HepG2 (cell line): Measurements from ENCODE around the gene PRMT6. TPM values are rescaled to one million over a fixed set of nuclear protein-coding genes. Genes with fewer than 3 reads are reported as not detected.

Source experiments
- ATAC-seq: fragments of 200-7000 bp; cut with Tn5 transposase; 3 replicates; pipeline ENCODE4 v1.9.1; 2020; ENCODE audit warnings: mild to moderate bottlenecking, moderate library complexity
- BruUV-seq: library from RNA; stranded (reverse); fragments of 400-500 nt; replicated peaks from 2 replicates; lab custom pipeline; 2021; lab: Mats Ljungman, UMichigan
- CTCF ChIA-PET: fragments of 300-600 bp; formaldehyde crosslinking; extraction: SDS; loops from one replicate; lab custom pipeline; 2021; ENCODE audit warnings: low total read pairs, inconsistent platforms, low intra/inter-chr PET ratio; lab: Yijun Ruan, JAX
- POLR2A ChIA-PET: fragments of 350-600 bp; sonication (Branson Sonifier 250); formaldehyde crosslinking; loops from one replicate; lab custom pipeline; 2020; ENCODE audit warnings: antibody characterized with exemption, inconsistent platforms; lab: Yijun Ruan, JAX
- DNase-seq: peaks from one replicate; pipeline ENCODE4 v3.0.0-alpha.2; 2015; ENCODE audit warnings: low spot score
- FAIRE-seq: peaks from 3 replicates; lab custom pipeline; 2011; peaks lifted over from hg19 to GRCh38; lab: Jason Lieb, UNC
- H2AFZ ChIP-seq: one replicate; pipeline ENCODE4 v1.6.1; 2011; ENCODE audit warnings: low read length, inconsistent platforms
- H3K27ac ChIP-seq: fragments of 300-600 bp; 3 replicates; pipeline ENCODE4 v1.8.0; 2011; ENCODE audit warnings: mixed run types, mild to moderate bottlenecking, mixed read lengths, low read length, inconsistent platforms; ENCODE audit not compliant: insufficient read depth; ENCODE audit errors: extremely low read length
- H3K27me3 ChIP-seq, 2 experiments: fragments of 200-600 bp in 1 of 2; 2 replicates in 1 of 2; 3 replicates in 1 of 2; pipeline versions ENCODE4 v1.6.0 to v1.8.0; 2011; ENCODE audit warnings: low read length in 2 of 2, mild to moderate bottlenecking in 2 of 2, moderate library complexity in 2 of 2, inconsistent platforms in 1 of 2; ENCODE audit not compliant: insufficient read depth in 2 of 2, control insufficient read depth in 1 of 2
- H3K36me3 ChIP-seq, 2 experiments: fragments of 200-600 bp in 1 of 2; replicated peaks in 1 of 2; 2 replicates in 1 of 2; 3 replicates in 1 of 2; pipeline versions ENCODE4 v1.5.1 to v1.8.0; 2011; ENCODE audit warnings: low read length in 2 of 2, inconsistent platforms in 1 of 2; ENCODE audit not compliant: insufficient read depth in 2 of 2, control insufficient read depth in 1 of 2
- H3K4me1 ChIP-seq: 2 replicates; pipeline ENCODE4 v1.5.1; 2012; ENCODE audit warnings: low read length, inconsistent platforms; ENCODE audit not compliant: insufficient read depth
- H3K4me2 ChIP-seq: 2 replicates; pipeline ENCODE4 v1.6.0; 2011; ENCODE audit warnings: low read depth, low read length, inconsistent platforms
- H3K4me3 ChIP-seq, 3 experiments: fragments of 200-600 bp in 1 of 3; sonication (generic), shearing (Covaris generic) in 1 of 3; replicated peaks in 1 of 3; 2 replicates each; pipeline ENCODE4 v1.5.1; 2011 to 2016; ENCODE audit warnings: low read length in 3 of 3, inconsistent platforms in 2 of 3, low read depth in 2 of 3, mild to moderate bottlenecking in 2 of 3, control low read depth in 1 of 3, mixed read lengths in 1 of 3; ENCODE audit not compliant: insufficient read depth in 1 of 3
- H3K79me2 ChIP-seq: one replicate; pipeline ENCODE4 v1.6.1; 2011; ENCODE audit warnings: low read length, inconsistent platforms; ENCODE audit not compliant: insufficient read depth
- H3K9ac ChIP-seq: 2 replicates; pipeline ENCODE4 v1.6.0; 2011; ENCODE audit warnings: mild to moderate bottlenecking, low read depth, low read length, inconsistent platforms; ENCODE audit not compliant: insufficient read depth
- H3K9me3 ChIP-seq: 2 replicates; pipeline ENCODE4 v1.5.1; 2012; ENCODE audit warnings: mild to moderate bottlenecking, low read length
- H4K20me1 ChIP-seq: 2 replicates; pipeline ENCODE4 v1.6.0; 2011; ENCODE audit warnings: inconsistent platforms, mild to moderate bottlenecking, low read length, moderate library complexity; ENCODE audit not compliant: insufficient read depth
- NKX3-1 ChIP-seq: sonication (generic); formaldehyde crosslinking; IDR thresholded peaks from 2 replicates; pipeline ENCODE4 v1.5.0; 2020; ENCODE audit warnings: missing genetic modification reagents
- SMAD3 ChIP-seq: sonication (generic); formaldehyde crosslinking; IDR thresholded peaks from 2 replicates; pipeline ENCODE4 v1.4.0; 2020; ENCODE audit warnings: missing genetic modification reagents
- ZBTB40 ChIP-seq, 2 experiments: fragments of 450-650 bp in 1 of 2; sonication (generic) in 1 of 2; formaldehyde crosslinking in 1 of 2; IDR thresholded peaks; 2 replicates each; pipeline versions ENCODE4 v1.6.1 to v1.8.0; 2016 to 2022; ENCODE audit warnings: antibody characterized with exemption in 1 of 2, mild to moderate bottlenecking in 1 of 2, missing genetic modification reagents in 1 of 2
- ZNF136 ChIP-seq: sonication (generic); formaldehyde crosslinking; IDR thresholded peaks from 2 replicates; pipeline ENCODE4 v1.8.1; 2022; ENCODE audit warnings: low read depth, mild to moderate bottlenecking, moderate library complexity, missing genetic modification reagents
- ZNF407 ChIP-seq: sonication (generic); formaldehyde crosslinking; IDR thresholded peaks from one replicate; pipeline ENCODE4 v1.5.1; 2020; ENCODE audit warnings: mild to moderate bottlenecking, missing genetic modification reagents; ENCODE audit errors: not compliant biosample characterization
- ZNF615 ChIP-seq: sonication (generic); formaldehyde crosslinking; IDR thresholded peaks from 2 replicates; pipeline ENCODE4 v1.5.0; 2020; ENCODE audit warnings: mild to moderate bottlenecking, missing genetic modification reagents, borderline replicate concordance
- in situ Hi-C: cut with HindIII; loops from 2 replicates; pipeline ENCODE4 v1.10.0; 2017; ENCODE audit warnings: low pct_unique_long_range_greater_than_20kb; ENCODE audit not compliant: extremely low pct_ligation_motif_present
- intact Hi-C: fragments of 100-400 bp; cut with micrococcal nuclease; formaldehyde crosslinking; loops from one replicate; pipeline ENCODE4 v1.10.0; 2022; ENCODE audit not compliant: unreplicated experiment
- polyA plus RNA-seq, 8 experiments: library from polyadenylated mRNA; depleted of rRNA in 3 of 8; stranded (reverse) in 7 of 8; unstranded in 1 of 8; fragments of >200 nt; fragmentation: Illumina TruSeq in 4 of 8; extraction: Trizol in 4 of 8; gene quantifications; 2 replicates each; pipeline versions ENCODE4 v1.2.1 to v1.2.3, GENCODE V29; 2011 to 2016; ENCODE audit warnings: low read depth in 4 of 8, missing spikeins in 1 of 8, mixed read lengths in 1 of 8; ENCODE audit not compliant: insufficient read depth in 1 of 8
- total RNA-seq, 5 experiments: library from RNA; depleted of rRNA; stranded (reverse); fragments of >200 nt; fragmentation: Illumina TruSeq; extraction: Trizol; gene quantifications; 2 replicates each; pipeline ENCODE4 v1.2.3, GENCODE V29; 2016; ENCODE audit warnings: low read depth in 1 of 5

Gene PRMT6
- total and polyA plus RNA-seq, 2 of the 13 experiments (the other 11 are each of a cell fraction or from before 2014, with no cell fraction given): 8.1 to 15.8 TPM

GRCh38 chr1:107048241-107048640 is 8.2 kb upstream of the PRMT6 start:
- in situ Hi-C loops: no loop called here
- no peaks in the 10 kb centered on the region for H3K9me3 ChIP-seq

More at GRCh38 chr1:107048241-107048640, 8.2 kb upstream of the PRMT6 start:
- TF ChIP-seq ZNF615 (no peak), SMAD3 (CRISPR knock-in tag) (no peak), ZNF407 (no peak), ZBTB40 (IDR thresholded peaks at IDR 0.05) (no peak), ZBTB40 (CRISPR knock-in tag; IDR thresholded peaks at IDR 0.05) (no peak), ZNF136 (no peak), NKX3-1 (no peak)
- ATAC-seq (no peak), FAIRE-seq (no peak), DNase-seq (no peak)
- Histone ChIP-seq H3K27ac (no peak overlapping the region), H3K36me3 (no peaks in the 10 kb centered on the region), H4K20me1 (no peaks in the 10 kb centered on the region), H3K4me1 (no peaks in the 10 kb centered on the region), H2AFZ (no peak overlapping the region), H3K9ac (no peak overlapping the region), H3K27me3 (no peaks in the 10 kb centered on the region), H3K79me2 (no peaks in the 10 kb centered on the region), H3K4me3 (no peak overlapping the region), H3K4me2 (no peak overlapping the region)
- no TSS peak for BruUV-seq
- intact Hi-C loops: no loop called here
- ChIA-PET POLR2A (interaction anchor here (1.7 kb wide), 1 partner anchor 8 kb away, joined by 5 read pairs; the partner anchor contains the start of gene PRMT6), CTCF (no interaction called here)
